PC-3 (cell line): ENCODE data around the gene UGT3A1. TPM values are rescaled to one million over a fixed set of nuclear protein-coding genes. Genes with fewer than 3 reads are reported as not detected.

Source experiments
- ATAC-seq: fragments of 200-7000 bp; cut with Tn5 transposase; 2 replicates; pipeline ENCODE4 v1.9.1; 2020; ENCODE audit warnings: mild to moderate bottlenecking, moderate library complexity
- BruUV-seq: library from RNA; stranded (reverse); fragments of 400-500 nt; replicated peaks from 2 replicates; lab custom pipeline; 2021; lab: Mats Ljungman, UMichigan
- CTCF ChIA-PET: fragments of 300-600 bp; sonication (Branson Sonifier 250); formaldehyde crosslinking; loops from one replicate; lab custom pipeline; 2022; ENCODE audit warnings: antibody characterized with exemption; lab: Charles Lee
- POLR2A ChIA-PET: fragments of 300-600 bp; sonication (Branson Sonifier 250); formaldehyde crosslinking; loops from one replicate; lab custom pipeline; 2022; ENCODE audit warnings: antibody characterized with exemption; ENCODE audit not compliant: unreplicated experiment; lab: Charles Lee
- DNase-seq: peaks from one replicate; pipeline ENCODE4 v3.0.0-alpha.2; 2015
- H2AFZ ChIP-seq: fragments of 300-600 bp; sonication (generic); 2 replicates; pipeline ENCODE4 v1.6.0; 2016; ENCODE audit warnings: antibody characterized with exemption, low read length
- H3F3A ChIP-seq: fragments of 300-600 bp; sonication (generic); one replicate; pipeline ENCODE4 v1.6.0; 2017; ENCODE audit warnings: antibody characterized with exemption, low read length, control low read depth, mild to moderate bottlenecking; ENCODE audit not compliant: unreplicated experiment
- H3K27ac ChIP-seq: fragments of 300-600 bp; sonication (generic); 2 replicates; pipeline ENCODE4 v1.5.1; 2016; ENCODE audit warnings: mild to moderate bottlenecking, low read length
- H3K27me3 ChIP-seq: fragments of 300-600 bp; sonication (generic); 2 replicates; pipeline ENCODE4 v1.6.1; 2016; ENCODE audit warnings: low read length, mixed read lengths
- H3K36me3 ChIP-seq: fragments of 300-600 bp; sonication (generic); 2 replicates; pipeline ENCODE4 v1.6.1; 2016; ENCODE audit warnings: low read depth, mixed run types, low read length, mixed read lengths
- H3K4me1 ChIP-seq: fragments of 300-600 bp; sonication (generic); 2 replicates; pipeline ENCODE4 v1.5.1; 2016; ENCODE audit warnings: low read length; ENCODE audit not compliant: insufficient read depth
- H3K4me2 ChIP-seq: fragments of 300-600 bp; sonication (generic); 2 replicates; pipeline ENCODE4 v1.6.0; 2016; ENCODE audit warnings: low read length
- H3K4me3 ChIP-seq: fragments of 300-600 bp; sonication (generic); 2 replicates; pipeline ENCODE4 v1.5.1; 2016; ENCODE audit warnings: mild to moderate bottlenecking, low read length, mixed read lengths
- H3K79me2 ChIP-seq: fragments of 300-600 bp; sonication (generic); 2 replicates; pipeline ENCODE4 v1.6.1; 2017; ENCODE audit warnings: low read length, mixed read lengths
- H3K9ac ChIP-seq: fragments of 300-600 bp; sonication (generic); 2 replicates; pipeline ENCODE4 v1.6.0; 2016; ENCODE audit warnings: mild to moderate bottlenecking, low read length
- H3K9me2 ChIP-seq: fragments of 300-600 bp; sonication (generic); replicated peaks from 2 replicates; pipeline ENCODE4 v1.6.1; 2016; ENCODE audit warnings: mixed run types, low read length, mixed read lengths
- H3K9me3 ChIP-seq: fragments of 300-600 bp; sonication (generic); 2 replicates; pipeline ENCODE4 v1.6.1; 2016; ENCODE audit warnings: low read length, mixed read lengths
- H4K20me1 ChIP-seq: fragments of 300-600 bp; sonication (generic); 2 replicates; pipeline ENCODE4 v1.6.1; 2016; ENCODE audit warnings: low read length, mixed read lengths
- EZH2 ChIP-seq: fragments of 300-600 bp; sonication (generic); IDR thresholded peaks from one replicate; pipeline ENCODE4 v1.6.1; 2017; ENCODE audit warnings: antibody characterized with exemption, mild to moderate bottlenecking, low read length; ENCODE audit not compliant: unreplicated experiment
- EZH2phosphoT487 ChIP-seq: fragments of 300-600 bp; sonication (generic); IDR thresholded peaks from 2 replicates; pipeline ENCODE4 v1.6.1; 2018; ENCODE audit warnings: mild to moderate bottlenecking, antibody characterized with exemption, low read length, borderline replicate concordance
- intact Hi-C: fragments of 100-400 bp; cut with micrococcal nuclease; formaldehyde crosslinking; loops from 2 replicates; pipeline ENCODE4 v1.9.0; 2023
- total RNA-seq: library from RNA; depleted of rRNA; stranded (reverse); fragments of >200 nt; gene quantifications from 2 replicates; pipeline ENCODE4 v1.2.3, GENCODE V29; 2014
- TF ChIP-seq, protein P1 (sequence below): fragments of 300-600 bp; sonication (generic); conservative IDR thresholded peaks from 2 replicates; pipeline ENCODE4 v1.5.1; 2017; ENCODE audit warnings: antibody characterized with exemption, low read depth, mild to moderate bottlenecking, low read length

UGT3A1 gene
- total RNA-seq, 1 experiment from 2014 or later = not detected

DNA sequence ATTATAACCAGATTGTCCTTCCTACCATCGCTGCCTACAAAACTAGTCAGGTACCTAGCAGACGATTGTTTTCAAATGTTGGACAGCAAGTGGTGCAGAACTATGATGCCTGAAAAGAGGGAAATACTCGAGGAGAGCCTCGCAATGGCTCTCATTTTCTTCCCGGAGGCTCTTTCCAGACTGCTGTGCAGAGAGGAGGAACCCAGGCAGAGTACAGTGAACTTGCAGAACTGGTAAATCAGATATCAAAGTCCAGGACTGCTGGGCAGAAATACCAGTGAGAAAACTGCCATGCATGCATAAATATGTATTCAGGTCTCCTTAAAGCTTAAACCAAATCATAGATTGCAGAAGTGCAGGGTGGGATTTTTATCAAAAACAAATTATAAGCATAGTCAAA is 26.4 kb upstream of the UGT3A1 start:
- ATAC-seq = no peak
- Histone ChIP-seq H3K4me1 (no peaks in the 10 kb centered on the region), H3K9me2 (no peaks in the 10 kb centered on the region), H3K9ac (no peak overlapping the region), H2AFZ (no peak overlapping the region), H3K27ac (no peak overlapping the region), H3K79me2 (no peaks in the 10 kb centered on the region), H4K20me1 (no peaks in the 10 kb centered on the region), H3K9me3 (peaks cover 11% of the 10 kb centered on the region), H3K36me3 (no peaks in the 10 kb centered on the region), H3K4me3 (no peak overlapping the region), H3F3A (no peaks in the 10 kb centered on the region), H3K27me3 (peaks cover 17% of the 10 kb centered on the region; the same call in 1 of the 2 replicates), H3K4me2 (no peak overlapping the region)
- ChIA-PET POLR2A (interaction anchor here (0.7 kb wide), 1 partner anchor 19 kb away, joined by 3 read pairs; no protein-coding TSS in a partner anchor), CTCF (no interaction called here)
- TF ChIP-seq EZH2 (no peak), EZH2phosphoT487 (no peak)
- TF ChIP-seq, protein P1, sequence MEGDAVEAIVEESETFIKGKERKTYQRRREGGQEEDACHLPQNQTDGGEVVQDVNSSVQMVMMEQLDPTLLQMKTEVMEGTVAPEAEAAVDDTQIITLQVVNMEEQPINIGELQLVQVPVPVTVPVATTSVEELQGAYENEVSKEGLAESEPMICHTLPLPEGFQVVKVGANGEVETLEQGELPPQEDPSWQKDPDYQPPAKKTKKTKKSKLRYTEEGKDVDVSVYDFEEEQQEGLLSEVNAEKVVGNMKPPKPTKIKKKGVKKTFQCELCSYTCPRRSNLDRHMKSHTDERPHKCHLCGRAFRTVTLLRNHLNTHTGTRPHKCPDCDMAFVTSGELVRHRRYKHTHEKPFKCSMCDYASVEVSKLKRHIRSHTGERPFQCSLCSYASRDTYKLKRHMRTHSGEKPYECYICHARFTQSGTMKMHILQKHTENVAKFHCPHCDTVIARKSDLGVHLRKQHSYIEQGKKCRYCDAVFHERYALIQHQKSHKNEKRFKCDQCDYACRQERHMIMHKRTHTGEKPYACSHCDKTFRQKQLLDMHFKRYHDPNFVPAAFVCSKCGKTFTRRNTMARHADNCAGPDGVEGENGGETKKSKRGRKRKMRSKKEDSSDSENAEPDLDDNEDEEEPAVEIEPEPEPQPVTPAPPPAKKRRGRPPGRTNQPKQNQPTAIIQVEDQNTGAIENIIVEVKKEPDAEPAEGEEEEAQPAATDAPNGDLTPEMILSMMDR = no peak
- no TSS peak for BruUV-seq
- no peak for DNase-seq
- intact Hi-C loops = no loop called here

DNA sequence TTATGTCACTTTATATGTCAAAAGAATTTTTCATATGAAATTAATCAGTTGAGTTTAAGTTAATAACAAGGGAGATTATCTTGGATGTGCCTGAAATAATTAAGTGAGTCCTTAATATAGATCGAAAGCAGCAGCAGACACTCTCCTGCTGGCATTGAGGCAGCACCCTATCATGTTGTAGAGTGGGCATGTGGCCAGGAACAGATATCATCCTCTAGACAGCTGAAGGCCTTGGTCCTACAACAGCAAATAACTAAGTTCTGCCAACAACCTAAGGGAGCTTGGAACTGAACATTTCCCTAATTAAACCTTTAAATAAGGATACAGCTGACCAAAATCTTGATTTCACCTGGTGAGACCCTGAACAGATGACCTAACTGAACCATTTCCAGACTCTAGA is 25.8 kb upstream of the UGT3A1 start:
- TF ChIP-seq EZH2phosphoT487 = no peak
- TF ChIP-seq EZH2 = no peak
- TF ChIP-seq, protein P1 = no peak
- CTCF ChIA-PET = no interaction called here
- no peaks in the 10 kb centered on the region for H3K4me1 ChIP-seq
- no peak overlapping the region for H2AFZ ChIP-seq
- H3K4me3 ChIP-seq = no peak overlapping the region
- no peaks in the 10 kb centered on the region for H3F3A ChIP-seq
- intact Hi-C loops = no loop called here
- H3K9me2 ChIP-seq = no peaks in the 10 kb centered on the region
- no peaks in the 10 kb centered on the region for H4K20me1 ChIP-seq
- no peak overlapping the region for H3K4me2 ChIP-seq
- H3K27me3 ChIP-seq = peaks cover 16% of the 10 kb centered on the region; the same call in 1 of the 2 replicates
- H3K9me3 ChIP-seq = peaks cover 15% of the 10 kb centered on the region
- H3K36me3 ChIP-seq = no peaks in the 10 kb centered on the region
- H3K79me2 ChIP-seq = no peaks in the 10 kb centered on the region
- ATAC-seq = no peak
- H3K27ac ChIP-seq = no peak overlapping the region
- DNase-seq = no peak
- no TSS peak for BruUV-seq
- POLR2A ChIA-PET = no interaction called here
- H3K9ac ChIP-seq = no peak overlapping the region

DNA sequence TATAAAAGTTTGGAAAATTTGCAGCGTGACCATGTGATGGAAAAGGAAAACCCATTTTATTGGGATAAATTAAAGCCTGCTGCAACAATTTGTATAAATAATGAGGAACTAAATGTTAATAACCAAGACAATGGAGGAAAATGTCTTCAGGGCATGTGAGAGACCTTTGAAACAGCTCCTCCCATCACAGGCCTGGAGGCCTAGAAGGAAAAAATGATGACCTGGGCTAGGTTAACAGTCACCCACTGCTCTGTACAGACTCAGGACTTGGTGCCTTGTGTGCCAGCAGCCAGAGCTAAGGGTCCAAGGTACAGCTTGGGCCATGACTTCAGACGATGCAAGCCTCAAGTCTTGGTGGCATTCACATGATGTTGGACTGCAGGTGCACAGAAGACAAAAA is 22.0 kb upstream of the UGT3A1 start:
- no peak for DNase-seq
- H3K4me1 ChIP-seq = no peaks in the 10 kb centered on the region
- no peaks in the 10 kb centered on the region for H3K79me2 ChIP-seq
- H3K9me2 ChIP-seq = no peaks in the 10 kb centered on the region
- 0 out of 2 replicates have a peak, but pooled peaks cover under 1% of the 10 kb centered on the region for H3K27me3 ChIP-seq
- intact Hi-C loops = no loop called here
- H3K36me3 ChIP-seq = no peaks in the 10 kb centered on the region
- no peak for ATAC-seq
- H2AFZ ChIP-seq = no peak overlapping the region
- POLR2A ChIA-PET = no interaction called here
- H3K4me2 ChIP-seq = no peak overlapping the region
- H3F3A ChIP-seq = no peaks in the 10 kb centered on the region
- no peaks in the 10 kb centered on the region for H4K20me1 ChIP-seq
- no peak overlapping the region for H3K4me3 ChIP-seq
- H3K9ac ChIP-seq = no peak overlapping the region
- BruUV-seq = no TSS peak
- no peak overlapping the region for H3K27ac ChIP-seq
- CTCF ChIA-PET = no interaction called here
- TF ChIP-seq EZH2 (no peak), EZH2phosphoT487 (no peak)
- TF ChIP-seq, protein P1 = no peak
- H3K9me3 ChIP-seq = peaks cover 22% of the 10 kb centered on the region
